K562 (cell line): ENCODE results near the gene NT5C. TPM values are rescaled to one million over a fixed set of nuclear protein-coding genes. Genes with fewer than 3 reads are reported as not detected.
A peak's percentile ranks its signal among the peaks of the same experiment; 100 is the strongest.

ENCODE experiments used
- CTBP1 ChIP-seq: fragments of 450-650 bp; IDR thresholded peaks from 2 replicates; pipeline ENCODE4 v1.6.1; 2016; ENCODE audit warnings: borderline replicate concordance
- HOXB6 ChIP-seq: fragments of 250-450 bp; sonication (Bioruptor Pico); IDR thresholded peaks from 2 replicates; pipeline ENCODE4 v1.5.1; 2022; ENCODE audit warnings: mild to moderate bottlenecking, borderline replicate concordance
- SOX6 ChIP-seq: fragments of 450-650 bp; IDR thresholded peaks from 2 replicates; pipeline ENCODE4 v1.6.1; 2014; ENCODE audit warnings: mild to moderate bottlenecking
- SP1 ChIP-seq: sonication (generic); formaldehyde crosslinking; IDR thresholded peaks from 2 replicates; pipeline ENCODE4 v1.8.1; 2022; ENCODE audit warnings: mild to moderate bottlenecking, missing genetic modification reagents
- TOE1 ChIP-seq, 2 experiments: fragments of 450-650 bp in 1 of 2; sonication (generic) in 1 of 2; formaldehyde crosslinking in 1 of 2; IDR thresholded peaks; 2 replicates each; pipeline versions ENCODE4 v1.7.1 to v1.8.0; 2016 to 2022; ENCODE audit warnings: borderline replicate concordance in 2 of 2, mild to moderate bottlenecking in 2 of 2, antibody characterized with exemption in 1 of 2, inconsistent platforms in 1 of 2, low read depth in 1 of 2, missing genetic modification reagents in 1 of 2, moderate library complexity in 1 of 2
- ZFX ChIP-seq: sonication (generic); formaldehyde crosslinking; IDR thresholded peaks from 2 replicates; pipeline ENCODE4 v1.8.0; 2022; ENCODE audit warnings: mild to moderate bottlenecking, missing genetic modification reagents, moderate library complexity
- ZNF124 ChIP-seq: sonication (generic); formaldehyde crosslinking; IDR thresholded peaks from 2 replicates; pipeline ENCODE4 v1.8.1; 2022; ENCODE audit warnings: missing genetic modification reagents
- ZNF175 ChIP-seq: fragments of 200-800 bp; sonication (Bioruptor generic); IDR thresholded peaks from 2 replicates; pipeline ENCODE4 v1.6.1; 2016; ENCODE audit warnings: low read depth, mild to moderate bottlenecking, missing genetic modification characterization, missing compliant biosample characterization
- polyA plus RNA-seq, 8 experiments: library from polyadenylated mRNA; depleted of rRNA in 4 of 8; stranded (reverse) in 5 of 8; unstranded in 3 of 8; fragments of >200 nt; fragmentation: Nextera tagmentation in 2 of 8; fragmentation: Illumina TruSeq in 1 of 8; extraction: Ambion mirVana in 2 of 8; extraction: Trizol in 1 of 8; gene quantifications; 2 replicates each; pipeline versions ENCODE4 v1.2.1 to v1.2.3, GENCODE V29; 2011 to 2014; ENCODE audit warnings: inconsistent platforms in 1 of 8, missing spikeins in 1 of 8
- total RNA-seq, 7 experiments: library from RNA; depleted of rRNA in 6 of 7; stranded (reverse); fragments of >200 nt in 6 of 7; fragmentation: Illumina TruSeq in 2 of 7; extraction: Trizol in 2 of 7; gene quantifications; 2 replicates each; pipeline versions ENCODE4 v1.2.1 to v1.2.3, GENCODE V29; 2011 to 2021; ENCODE audit warnings: low replicate concordance in 1 of 7
- TF ChIP-seq, protein P1 (sequence below): fragments of 250-450 bp; sonication (Bioruptor Pico); IDR thresholded peaks from 2 replicates; pipeline ENCODE4 v1.8.0; 2021; ENCODE audit warnings: borderline replicate concordance, mild to moderate bottlenecking, moderate library complexity; ENCODE audit not compliant: poor library complexity, severe bottlenecking
- TF ChIP-seq, protein P2 (sequence below), 2 experiments: IDR thresholded peaks; 2 replicates each; pipeline ENCODE4 v1.6.1; 2012; ENCODE audit warnings: improper control_type of control experiment in 2 of 2, low read depth in 2 of 2, low read length in 2 of 2, borderline replicate concordance in 1 of 2
- TF ChIP-seq, protein P3 (sequence below): fragments of 450-650 bp; IDR thresholded peaks from 2 replicates; pipeline ENCODE4 v1.6.1; 2016; ENCODE audit warnings: mild to moderate bottlenecking, moderate library complexity

Gene NT5C
- total and polyA plus RNA-seq, 9 of the 15 experiments (the other 6 are each of a cell fraction or from before 2014, with no cell fraction given): 2.9 to 205 (median 45.0) TPM

DNA sequence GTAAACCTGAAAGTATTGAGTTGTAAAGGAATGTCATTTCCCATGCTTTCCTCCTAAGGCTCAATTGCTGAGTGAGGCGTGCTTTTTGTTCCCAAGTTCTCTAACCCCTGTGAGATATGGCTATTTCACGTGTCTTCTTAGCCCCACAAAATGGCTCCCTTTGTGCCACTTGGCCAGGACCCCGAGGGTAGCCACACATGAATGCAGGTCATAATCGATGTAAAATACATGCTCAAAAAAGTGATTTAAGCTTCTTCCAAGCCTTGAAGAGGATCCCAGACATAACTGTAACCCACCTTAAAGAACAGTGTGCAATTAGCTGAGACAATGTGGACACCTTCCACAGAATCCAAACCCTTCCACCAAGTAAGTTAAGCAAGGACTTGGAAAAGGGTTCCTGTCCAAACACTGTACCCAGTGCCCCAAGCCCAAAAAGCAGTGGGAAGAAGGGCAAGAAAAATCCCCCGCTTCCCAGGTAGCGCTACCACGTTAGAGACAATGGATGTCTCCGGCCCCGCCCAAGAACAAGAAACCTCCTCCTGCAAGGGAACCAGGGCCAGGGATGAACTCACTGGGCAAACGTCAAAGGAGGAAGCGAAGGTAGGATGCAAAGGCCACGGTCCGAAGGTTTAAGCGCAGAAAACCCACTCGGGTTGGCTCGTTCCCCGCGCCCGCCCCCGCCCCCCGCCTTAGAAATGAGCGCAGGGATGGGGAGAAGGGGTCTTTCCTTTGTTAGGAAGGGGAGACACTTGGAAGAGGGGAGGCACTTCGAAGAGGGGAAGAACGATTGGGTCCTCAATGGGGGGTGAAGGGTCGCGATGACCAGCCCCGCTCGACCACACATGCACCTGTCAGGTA, 21.6 kb upstream of the NT5C start (continued):
- TF ChIP-seq, protein P1, sequence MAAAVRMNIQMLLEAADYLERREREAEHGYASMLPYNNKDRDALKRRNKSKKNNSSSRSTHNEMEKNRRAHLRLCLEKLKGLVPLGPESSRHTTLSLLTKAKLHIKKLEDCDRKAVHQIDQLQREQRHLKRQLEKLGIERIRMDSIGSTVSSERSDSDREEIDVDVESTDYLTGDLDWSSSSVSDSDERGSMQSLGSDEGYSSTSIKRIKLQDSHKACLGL: no peak
- TF ChIP-seq CTBP1 (peak; percentile 45; the same call in 1 of the 2 replicates), TOE1 (IDR thresholded peaks at IDR 0.05; ENCODE audit: borderline replicate concordance) (no peak), TOE1 (CRISPR knock-in tag; IDR thresholded peaks at IDR 0.05; ENCODE audit: borderline replicate concordance, low read depth) (0 out of 2 replicates have a peak, but pooled peaks have one; percentile 16), ZNF175 (CRISPR knock-in tag) (no peak), ZNF124 (CRISPR knock-in tag) (no peak), HOXB6 (CRISPR knock-in tag) (no peak), SP1 (CRISPR knock-in tag) (peak; percentile 55), SOX6 (0 out of 2 replicates have a peak, but pooled peaks have one; percentile 42), ZFX (CRISPR knock-in tag) (no peak)
- TF ChIP-seq, protein P2, sequence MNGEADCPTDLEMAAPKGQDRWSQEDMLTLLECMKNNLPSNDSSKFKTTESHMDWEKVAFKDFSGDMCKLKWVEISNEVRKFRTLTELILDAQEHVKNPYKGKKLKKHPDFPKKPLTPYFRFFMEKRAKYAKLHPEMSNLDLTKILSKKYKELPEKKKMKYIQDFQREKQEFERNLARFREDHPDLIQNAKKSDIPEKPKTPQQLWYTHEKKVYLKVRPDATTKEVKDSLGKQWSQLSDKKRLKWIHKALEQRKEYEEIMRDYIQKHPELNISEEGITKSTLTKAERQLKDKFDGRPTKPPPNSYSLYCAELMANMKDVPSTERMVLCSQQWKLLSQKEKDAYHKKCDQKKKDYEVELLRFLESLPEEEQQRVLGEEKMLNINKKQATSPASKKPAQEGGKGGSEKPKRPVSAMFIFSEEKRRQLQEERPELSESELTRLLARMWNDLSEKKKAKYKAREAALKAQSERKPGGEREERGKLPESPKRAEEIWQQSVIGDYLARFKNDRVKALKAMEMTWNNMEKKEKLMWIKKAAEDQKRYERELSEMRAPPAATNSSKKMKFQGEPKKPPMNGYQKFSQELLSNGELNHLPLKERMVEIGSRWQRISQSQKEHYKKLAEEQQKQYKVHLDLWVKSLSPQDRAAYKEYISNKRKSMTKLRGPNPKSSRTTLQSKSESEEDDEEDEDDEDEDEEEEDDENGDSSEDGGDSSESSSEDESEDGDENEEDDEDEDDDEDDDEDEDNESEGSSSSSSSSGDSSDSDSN (IDR thresholded peaks at IDR 0.05; ENCODE audit: borderline replicate concordance in 1 of 2, low read depth in 2 of 2, low read length in 2 of 2): peak in 1 of 2 experiments; percentile 70; a peak in 2 of 4 replicates
- TF ChIP-seq, protein P3, sequence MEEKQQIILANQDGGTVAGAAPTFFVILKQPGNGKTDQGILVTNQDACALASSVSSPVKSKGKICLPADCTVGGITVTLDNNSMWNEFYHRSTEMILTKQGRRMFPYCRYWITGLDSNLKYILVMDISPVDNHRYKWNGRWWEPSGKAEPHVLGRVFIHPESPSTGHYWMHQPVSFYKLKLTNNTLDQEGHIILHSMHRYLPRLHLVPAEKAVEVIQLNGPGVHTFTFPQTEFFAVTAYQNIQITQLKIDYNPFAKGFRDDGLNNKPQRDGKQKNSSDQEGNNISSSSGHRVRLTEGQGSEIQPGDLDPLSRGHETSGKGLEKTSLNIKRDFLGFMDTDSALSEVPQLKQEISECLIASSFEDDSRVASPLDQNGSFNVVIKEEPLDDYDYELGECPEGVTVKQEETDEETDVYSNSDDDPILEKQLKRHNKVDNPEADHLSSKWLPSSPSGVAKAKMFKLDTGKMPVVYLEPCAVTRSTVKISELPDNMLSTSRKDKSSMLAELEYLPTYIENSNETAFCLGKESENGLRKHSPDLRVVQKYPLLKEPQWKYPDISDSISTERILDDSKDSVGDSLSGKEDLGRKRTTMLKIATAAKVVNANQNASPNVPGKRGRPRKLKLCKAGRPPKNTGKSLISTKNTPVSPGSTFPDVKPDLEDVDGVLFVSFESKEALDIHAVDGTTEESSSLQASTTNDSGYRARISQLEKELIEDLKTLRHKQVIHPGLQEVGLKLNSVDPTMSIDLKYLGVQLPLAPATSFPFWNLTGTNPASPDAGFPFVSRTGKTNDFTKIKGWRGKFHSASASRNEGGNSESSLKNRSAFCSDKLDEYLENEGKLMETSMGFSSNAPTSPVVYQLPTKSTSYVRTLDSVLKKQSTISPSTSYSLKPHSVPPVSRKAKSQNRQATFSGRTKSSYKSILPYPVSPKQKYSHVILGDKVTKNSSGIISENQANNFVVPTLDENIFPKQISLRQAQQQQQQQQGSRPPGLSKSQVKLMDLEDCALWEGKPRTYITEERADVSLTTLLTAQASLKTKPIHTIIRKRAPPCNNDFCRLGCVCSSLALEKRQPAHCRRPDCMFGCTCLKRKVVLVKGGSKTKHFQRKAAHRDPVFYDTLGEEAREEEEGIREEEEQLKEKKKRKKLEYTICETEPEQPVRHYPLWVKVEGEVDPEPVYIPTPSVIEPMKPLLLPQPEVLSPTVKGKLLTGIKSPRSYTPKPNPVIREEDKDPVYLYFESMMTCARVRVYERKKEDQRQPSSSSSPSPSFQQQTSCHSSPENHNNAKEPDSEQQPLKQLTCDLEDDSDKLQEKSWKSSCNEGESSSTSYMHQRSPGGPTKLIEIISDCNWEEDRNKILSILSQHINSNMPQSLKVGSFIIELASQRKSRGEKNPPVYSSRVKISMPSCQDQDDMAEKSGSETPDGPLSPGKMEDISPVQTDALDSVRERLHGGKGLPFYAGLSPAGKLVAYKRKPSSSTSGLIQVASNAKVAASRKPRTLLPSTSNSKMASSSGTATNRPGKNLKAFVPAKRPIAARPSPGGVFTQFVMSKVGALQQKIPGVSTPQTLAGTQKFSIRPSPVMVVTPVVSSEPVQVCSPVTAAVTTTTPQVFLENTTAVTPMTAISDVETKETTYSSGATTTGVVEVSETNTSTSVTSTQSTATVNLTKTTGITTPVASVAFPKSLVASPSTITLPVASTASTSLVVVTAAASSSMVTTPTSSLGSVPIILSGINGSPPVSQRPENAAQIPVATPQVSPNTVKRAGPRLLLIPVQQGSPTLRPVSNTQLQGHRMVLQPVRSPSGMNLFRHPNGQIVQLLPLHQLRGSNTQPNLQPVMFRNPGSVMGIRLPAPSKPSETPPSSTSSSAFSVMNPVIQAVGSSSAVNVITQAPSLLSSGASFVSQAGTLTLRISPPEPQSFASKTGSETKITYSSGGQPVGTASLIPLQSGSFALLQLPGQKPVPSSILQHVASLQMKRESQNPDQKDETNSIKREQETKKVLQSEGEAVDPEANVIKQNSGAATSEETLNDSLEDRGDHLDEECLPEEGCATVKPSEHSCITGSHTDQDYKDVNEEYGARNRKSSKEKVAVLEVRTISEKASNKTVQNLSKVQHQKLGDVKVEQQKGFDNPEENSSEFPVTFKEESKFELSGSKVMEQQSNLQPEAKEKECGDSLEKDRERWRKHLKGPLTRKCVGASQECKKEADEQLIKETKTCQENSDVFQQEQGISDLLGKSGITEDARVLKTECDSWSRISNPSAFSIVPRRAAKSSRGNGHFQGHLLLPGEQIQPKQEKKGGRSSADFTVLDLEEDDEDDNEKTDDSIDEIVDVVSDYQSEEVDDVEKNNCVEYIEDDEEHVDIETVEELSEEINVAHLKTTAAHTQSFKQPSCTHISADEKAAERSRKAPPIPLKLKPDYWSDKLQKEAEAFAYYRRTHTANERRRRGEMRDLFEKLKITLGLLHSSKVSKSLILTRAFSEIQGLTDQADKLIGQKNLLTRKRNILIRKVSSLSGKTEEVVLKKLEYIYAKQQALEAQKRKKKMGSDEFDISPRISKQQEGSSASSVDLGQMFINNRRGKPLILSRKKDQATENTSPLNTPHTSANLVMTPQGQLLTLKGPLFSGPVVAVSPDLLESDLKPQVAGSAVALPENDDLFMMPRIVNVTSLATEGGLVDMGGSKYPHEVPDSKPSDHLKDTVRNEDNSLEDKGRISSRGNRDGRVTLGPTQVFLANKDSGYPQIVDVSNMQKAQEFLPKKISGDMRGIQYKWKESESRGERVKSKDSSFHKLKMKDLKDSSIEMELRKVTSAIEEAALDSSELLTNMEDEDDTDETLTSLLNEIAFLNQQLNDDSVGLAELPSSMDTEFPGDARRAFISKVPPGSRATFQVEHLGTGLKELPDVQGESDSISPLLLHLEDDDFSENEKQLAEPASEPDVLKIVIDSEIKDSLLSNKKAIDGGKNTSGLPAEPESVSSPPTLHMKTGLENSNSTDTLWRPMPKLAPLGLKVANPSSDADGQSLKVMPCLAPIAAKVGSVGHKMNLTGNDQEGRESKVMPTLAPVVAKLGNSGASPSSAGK: 0 out of 2 replicates have a peak, but pooled peaks have one; percentile 0
